Activated T-cell treated with anti-CD3 and anti-CD28 coated beads for 4 hours (primary cell): ENCODE results near the gene TUBB6.

Experiments
- DNase-seq: peaks from one replicate; pipeline ENCODE4 v3.0.0-alpha.2; 2020

The TUBB6 gene

DNA sequence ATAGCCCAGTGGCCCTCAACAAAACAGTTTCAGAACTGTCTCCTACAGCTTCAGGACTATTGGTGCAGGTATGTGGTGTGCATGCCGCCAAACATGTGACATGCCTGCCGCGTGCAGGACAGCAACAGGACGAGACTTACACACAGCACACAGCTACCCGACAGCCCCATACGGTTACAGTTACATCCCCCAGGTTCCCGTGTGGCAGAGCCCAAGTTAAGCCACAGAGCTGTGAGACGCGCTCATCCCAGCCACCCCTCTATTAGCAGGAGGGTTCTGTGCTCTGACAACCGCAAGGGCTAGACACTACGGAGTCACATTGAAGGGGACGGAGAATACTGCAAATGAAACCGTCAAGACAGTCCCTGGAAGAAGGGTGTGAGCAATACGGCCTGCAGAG is 16.4 kb upstream of the TUBB6 start:
- DNase-seq = no peak

- DNase-seq = no peak
Observed at GRCh38 chr18:12293831-12294230, 14.2 kb upstream of the TUBB6 start.

DNA sequence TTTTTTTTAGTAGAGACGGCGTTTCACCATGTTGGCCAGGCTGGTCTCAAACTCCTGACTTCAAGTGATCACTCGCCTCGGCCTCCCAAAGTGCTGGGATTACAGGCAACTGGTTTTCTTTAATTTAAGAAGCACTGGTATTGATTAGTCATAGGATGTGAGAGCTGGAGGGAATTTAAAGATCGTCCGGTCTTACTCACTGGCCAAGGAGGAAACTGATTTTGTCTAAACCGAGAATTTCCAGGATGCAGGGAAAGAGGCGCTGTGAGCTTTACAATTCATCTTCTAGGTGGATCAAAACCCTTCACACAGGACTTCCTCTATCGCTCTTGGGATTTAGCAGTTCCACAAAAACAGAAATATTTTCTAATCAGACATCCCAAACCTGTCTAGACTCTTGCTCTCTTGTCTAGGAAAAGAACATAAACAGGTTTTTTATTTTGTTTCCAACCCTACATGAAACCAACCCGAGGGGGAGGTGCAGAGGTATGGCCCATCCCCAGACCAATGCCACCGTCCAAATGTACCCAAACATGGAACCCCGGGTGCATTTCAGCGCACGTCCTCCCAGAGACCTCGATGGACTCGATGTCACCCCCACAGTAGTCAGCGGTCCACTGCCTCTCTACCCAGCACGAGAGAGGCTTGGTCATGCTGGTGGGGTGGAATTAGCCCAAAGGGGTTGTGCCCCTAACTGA is 12.5 kb upstream of the TUBB6 start:
- no peak for DNase-seq

- DNase-seq = no peak
Observed at GRCh38 chr18:12296087-12296403, 12.0 kb upstream of the TUBB6 start.

DNA sequence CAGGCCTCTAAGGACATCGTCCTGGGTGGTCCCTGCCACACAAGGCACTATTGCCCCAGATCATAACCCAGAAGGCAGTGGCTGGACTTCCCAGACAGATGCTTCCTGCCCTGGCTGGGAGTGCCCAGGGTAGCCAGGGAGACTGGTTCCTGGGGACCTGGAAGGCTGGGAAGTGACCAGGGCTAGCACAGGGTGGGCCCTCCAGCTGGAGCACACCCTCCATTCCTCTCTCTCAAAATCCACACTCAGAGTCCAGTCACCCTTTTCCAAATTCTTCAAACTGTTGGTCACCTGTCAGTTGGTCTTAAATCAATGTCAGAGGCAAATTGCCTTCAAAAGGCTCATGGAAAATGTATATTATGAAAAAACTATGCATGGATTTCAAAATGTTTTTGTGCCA is 11.6 kb upstream of the TUBB6 start:
- no peak for DNase-seq

- no peak for DNase-seq
Observed at GRCh38 chr18:12299862-12300261, 8.2 kb upstream of the TUBB6 start.

GRCh38 chr18:12301263-12302005 is 6.6 kb upstream of the TUBB6 start:
- no peak for DNase-seq

DNA sequence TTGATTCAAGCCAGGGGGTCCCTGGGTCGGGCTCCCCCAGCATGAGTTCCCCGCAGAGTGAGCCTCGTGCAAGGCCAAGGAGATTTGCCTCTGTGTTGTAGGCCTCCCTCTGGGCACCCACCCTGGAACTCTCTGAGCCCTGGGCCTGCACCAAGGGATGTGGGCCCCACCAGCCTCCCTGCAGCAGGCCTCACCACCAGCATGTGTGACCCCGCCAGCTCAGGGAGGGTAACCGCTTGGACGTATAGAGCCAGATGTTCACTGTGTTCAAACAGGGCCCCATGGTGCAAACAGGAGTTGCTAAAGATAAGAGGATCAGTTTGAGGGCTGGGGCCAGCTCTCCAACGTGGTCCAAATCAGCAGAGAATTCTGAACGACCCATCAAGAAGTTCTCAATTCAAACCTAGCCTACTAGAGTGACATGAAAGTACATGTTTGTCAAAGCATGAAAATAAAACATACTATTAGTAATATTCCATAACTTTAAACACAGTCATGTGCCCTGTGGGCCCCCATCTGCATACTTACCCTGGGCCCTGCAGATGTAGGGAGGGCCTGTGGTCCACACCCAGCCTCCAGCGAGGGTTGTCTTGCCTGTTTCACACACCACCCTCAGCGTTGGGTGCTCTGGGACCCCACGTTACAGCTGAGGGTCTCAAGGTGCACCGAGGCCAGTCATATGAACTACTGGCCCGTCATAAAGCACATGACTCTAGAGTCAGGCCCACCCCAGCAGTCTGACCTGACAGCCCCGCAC is 5.5 kb upstream of the TUBB6 start:
- no peak for DNase-seq

DNA sequence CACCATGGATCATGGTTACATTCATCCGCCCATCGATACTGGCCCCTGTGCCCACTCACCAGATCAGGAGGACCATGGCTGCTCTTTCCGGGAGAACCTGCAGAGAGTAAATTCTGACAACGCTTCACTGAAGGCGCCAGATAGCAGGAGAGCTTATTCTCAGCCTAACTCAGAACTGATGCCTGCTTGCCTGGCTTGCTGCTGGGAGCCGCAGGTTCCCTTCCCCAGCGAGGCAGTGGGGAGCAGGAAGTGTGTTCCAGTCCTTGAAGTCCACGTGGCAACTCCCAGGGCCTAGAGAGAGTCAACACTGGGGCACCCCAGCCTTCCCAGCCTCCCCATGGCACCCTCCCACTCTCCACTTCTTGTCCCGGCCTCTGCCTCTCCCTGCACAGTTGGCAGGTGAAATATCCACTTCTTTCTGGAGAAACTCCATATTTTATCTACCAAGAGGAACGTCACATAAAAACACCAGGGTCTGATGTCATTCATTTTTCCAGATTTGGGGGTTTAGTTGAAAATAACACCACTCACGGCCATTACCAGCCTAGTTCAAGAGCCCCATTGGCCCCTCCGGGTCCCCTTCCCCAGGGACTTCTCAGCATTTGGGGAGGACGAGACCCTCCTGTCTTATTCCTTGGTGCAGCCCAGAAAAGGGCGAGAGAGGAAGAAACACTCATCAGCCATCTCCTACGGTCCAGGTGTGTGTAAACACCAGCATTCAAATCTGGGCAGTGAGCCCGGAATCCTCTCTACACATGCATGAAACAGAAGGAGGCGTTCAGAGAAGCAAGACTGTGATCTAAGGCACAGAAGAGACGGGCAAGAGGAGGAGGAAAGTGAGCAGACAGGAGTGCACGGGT is 3.5 kb upstream of the TUBB6 start:
- no peak for DNase-seq

- no peak for DNase-seq
Observed at GRCh38 chr18:12305211-12305610, 2.8 kb upstream of the TUBB6 start.

- no peak for DNase-seq
Observed at GRCh38 chr18:12305930-12306629, 2.0 kb upstream of the TUBB6 start.

- no peak for DNase-seq
Observed at GRCh38 chr18:12306752-12307700, 1.0 kb upstream of the TUBB6 start.

DNA sequence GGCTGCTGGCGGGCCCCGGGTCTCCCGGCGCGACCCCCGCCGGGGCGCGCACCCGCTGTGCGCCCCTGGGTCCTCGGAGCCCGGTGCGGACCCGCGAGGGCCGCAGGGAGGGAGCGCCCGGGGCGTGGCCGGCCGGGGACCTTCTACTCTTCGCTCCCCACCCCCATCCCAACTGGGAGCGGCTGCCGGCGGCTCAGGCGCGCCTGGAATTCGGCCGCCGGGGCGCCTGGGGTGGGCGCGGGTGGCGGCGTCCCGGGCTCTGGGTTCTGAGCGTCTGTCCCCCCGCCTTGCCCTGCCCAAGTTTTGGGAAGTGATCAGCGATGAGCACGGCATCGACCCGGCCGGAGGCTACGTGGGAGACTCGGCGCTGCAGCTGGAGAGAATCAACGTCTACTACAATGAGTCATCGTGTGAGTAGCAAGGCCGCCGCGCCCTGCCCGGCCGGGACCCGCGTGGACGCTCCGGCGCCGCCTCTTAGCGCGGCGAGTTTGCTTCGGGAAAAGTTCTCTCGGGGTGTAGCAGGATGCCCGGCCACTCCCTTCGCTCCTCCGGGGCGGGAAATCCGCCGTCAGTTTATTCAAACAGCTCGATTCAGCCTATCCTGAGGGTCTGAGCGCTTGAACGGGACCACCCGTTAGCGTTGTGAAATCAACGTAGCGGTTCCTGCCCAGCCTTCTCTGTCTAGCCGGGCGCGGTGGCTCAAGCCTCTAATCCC is 502 bp downstream of the TUBB6 start:
- no peak for DNase-seq

DNA sequence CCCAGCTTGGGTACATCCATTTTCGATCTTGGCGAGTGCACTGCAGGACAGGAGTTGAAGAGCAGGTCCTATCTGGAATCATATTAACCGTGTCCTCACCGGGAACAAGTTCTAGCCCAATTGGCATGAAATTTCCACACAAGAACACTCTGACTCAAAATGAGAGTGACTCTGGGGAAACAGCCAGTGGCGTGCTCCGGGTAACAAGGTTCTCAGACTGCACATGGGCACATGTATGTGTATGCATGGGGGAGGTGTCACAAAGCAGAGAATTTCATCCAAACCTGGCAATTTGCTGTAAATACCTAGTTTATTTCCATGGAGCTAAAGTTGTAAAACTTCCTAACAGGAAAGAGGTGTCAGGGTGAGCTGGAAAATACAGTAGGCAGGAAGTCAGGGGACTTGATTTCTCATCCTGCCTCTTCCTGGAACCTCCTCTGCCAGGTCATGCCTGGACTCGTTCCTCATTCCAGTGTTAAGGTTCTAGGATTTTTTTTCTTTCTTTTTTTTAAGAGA is 1.7 kb downstream of the TUBB6 start:
- DNase-seq = no peak

DNA sequence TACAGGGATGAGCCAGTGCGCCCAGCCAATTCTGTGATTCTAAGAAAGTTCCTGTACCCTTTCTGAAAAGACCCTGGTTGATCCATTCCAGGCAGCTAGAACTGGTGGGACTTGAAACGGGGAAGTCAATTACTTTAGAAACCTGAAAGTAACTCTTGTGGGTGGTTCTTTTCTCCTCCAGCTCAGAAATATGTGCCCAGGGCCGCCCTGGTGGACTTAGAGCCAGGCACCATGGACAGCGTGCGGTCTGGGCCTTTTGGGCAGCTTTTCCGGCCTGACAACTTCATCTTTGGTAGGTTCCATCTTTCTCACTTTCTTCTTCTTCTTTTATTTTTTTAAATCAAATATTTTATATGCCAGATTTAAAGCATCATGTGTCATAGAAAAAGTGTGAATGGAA is 2.7 kb downstream of the TUBB6 start:
- no peak for DNase-seq

GRCh38 chr18:12312976-12313375 is 4.9 kb downstream of the TUBB6 start:
- no peak for DNase-seq

- no peak for DNase-seq
Observed at GRCh38 chr18:12313530-12314245, 5.6 kb downstream of the TUBB6 start.

DNA sequence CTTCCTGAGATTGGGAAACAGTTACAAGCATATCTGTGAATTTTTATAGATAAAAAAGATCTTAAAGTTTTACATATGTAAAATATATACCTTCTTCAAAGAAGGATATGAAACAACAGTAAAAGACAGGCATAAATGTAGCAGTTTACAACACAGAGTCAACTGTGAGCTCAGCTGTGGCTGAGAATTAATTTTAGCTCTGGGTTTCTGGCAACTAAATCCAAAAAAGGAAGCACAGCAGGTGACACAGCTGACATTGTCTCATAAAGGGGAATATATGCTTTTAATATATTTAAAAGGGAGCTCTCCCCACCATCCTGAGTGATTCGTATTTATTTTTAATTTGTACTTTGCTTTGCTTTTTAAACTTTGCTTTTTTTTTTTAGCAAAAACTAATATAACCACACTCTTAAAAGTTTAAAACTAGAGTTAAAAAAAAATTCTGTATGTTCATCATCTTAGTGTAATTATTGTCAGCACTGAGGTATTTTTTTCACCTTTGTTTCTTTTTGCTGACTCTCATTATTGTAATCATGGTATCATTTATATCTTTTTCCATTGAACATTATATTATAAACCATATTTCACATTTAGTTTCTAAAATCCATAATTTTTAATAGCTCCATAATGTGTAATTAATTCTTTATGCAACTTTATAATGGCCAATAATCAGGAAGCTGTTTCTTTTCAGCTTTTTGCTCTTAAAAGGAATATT is 6.7 kb downstream of the TUBB6 start:
- DNase-seq = no peak

DNA sequence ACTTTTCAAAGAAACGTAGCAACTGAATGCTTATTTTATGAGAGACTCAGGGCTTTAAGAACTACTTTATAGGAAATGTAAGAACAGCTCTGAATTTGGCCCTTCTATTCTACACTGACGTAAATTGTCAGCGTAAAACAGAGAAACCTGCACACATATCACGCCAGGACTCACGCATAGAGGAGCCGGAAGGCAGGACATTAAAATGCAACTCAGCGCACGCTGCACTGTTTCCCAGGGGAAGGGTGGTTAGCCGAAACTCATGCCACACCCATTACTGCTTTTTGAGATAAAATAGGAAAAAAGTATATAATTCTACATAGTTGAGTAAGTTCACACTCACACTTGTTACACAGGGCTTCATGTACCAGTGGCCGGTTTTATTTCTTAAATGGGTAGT is 7.4 kb downstream of the TUBB6 start:
- no peak for DNase-seq
